ENCODE results near the gene HOXB4.

Gene HOXB4

GRCh38 chr17:48532261-48532660 is 45.9 kb downstream of the HOXB4 start:
- Mint-ChIP-seq H3K27ac (no peak overlapping the region), H3K36me3 (ENCODE audit: low read depth) (no peaks in the 10 kb centered on the region), H3K9me3 (no peaks in the 10 kb centered on the region), H3K4me1 (ENCODE audit: low read depth) (no peaks in the 10 kb centered on the region), H3K27me3 (ENCODE audit: low read depth) (peaks cover 18% of the 10 kb centered on the region), H3K4me3 (no peak overlapping the region)
- no peak for DNase-seq (ENCODE audit: low spot score)

DNA sequence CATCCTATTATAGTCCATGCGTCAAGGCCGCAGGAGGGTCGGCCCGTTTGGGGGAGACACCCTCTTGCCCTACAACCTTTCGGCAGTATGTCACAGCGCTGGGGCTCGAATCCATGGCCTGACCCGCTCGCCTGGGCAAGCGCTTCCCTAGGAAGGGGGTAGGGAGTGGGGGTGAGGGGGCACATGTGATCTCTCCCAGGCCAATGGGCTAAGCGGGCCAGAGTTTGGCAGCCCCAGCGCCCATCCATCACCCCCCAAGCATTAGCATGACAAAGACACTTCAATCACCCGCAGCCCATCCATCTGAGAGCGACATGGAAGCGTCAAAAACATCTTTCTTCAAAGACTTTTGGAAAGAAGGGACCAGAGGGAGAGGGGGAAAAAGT is 47.3 kb downstream of the HOXB4 start, which contains the start of gene HOXB1:
Gene HOXB1 (minus strand): TSS at position 125 of the 386 bp plus-strand sequence. CDS start 107 bp downstream, at position 18.
- Mint-ChIP-seq H3K36me3 (ENCODE audit: low read depth) (peaks cover 6% of the 10 kb centered on the region), H3K27ac (no peak within 1 kb of the TSS), H3K9me3 (no peaks in the 10 kb centered on the region), H3K27me3 (ENCODE audit: low read depth) (peaks cover 25% of the 10 kb centered on the region), H3K4me3 (no peak within 1 kb of the TSS), H3K4me1 (ENCODE audit: low read depth) (no peaks in the 10 kb centered on the region)
- no peak for DNase-seq (ENCODE audit: low spot score)

DNA sequence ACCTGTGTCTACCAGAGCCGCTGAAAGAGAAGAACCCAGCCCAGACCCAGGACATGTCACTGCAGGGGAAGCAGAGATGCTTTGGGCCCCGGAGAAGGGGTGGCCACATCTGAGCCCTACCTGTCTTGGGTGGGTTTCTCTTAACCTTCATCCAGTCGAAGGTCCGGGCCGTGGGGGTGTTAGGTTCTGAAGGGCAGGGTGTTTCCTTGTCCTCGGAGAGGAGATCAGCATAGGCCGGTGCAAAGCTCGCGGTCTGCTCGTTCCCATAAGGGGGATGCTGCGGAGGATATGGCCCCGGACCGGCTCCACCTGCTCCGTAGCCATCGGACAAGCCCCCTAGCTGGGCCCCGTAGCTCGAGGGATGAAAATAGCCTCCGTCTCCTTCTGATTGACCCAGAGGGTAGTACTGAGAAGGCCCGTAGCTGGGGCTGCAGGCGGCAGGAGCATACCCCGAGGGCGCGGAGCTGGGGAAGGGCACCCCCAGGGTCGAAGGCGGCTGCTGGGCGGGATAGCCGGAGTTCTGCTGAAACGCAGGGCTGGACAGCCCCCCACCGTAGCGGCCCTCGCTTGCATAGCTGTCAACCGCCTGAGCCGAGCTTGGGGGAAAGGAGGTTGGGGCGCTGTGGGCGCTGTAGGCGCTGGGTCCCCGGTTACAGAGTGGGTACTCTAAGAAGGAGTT is 47.8 kb downstream of the HOXB4 start:
- peaks cover 7% of the 10 kb centered on the region for H3K36me3 Mint-ChIP-seq (ENCODE audit: low read depth)
- no peak overlapping the region for H3K4me3 Mint-ChIP-seq
- DNase-seq (ENCODE audit: low spot score): no peak
- peaks cover 30% of the 10 kb centered on the region for H3K27me3 Mint-ChIP-seq (ENCODE audit: low read depth)
- H3K9me3 Mint-ChIP-seq: no peaks in the 10 kb centered on the region
- no peaks in the 10 kb centered on the region for H3K4me1 Mint-ChIP-seq (ENCODE audit: low read depth)
- H3K27ac Mint-ChIP-seq: no peak overlapping the region

DNA sequence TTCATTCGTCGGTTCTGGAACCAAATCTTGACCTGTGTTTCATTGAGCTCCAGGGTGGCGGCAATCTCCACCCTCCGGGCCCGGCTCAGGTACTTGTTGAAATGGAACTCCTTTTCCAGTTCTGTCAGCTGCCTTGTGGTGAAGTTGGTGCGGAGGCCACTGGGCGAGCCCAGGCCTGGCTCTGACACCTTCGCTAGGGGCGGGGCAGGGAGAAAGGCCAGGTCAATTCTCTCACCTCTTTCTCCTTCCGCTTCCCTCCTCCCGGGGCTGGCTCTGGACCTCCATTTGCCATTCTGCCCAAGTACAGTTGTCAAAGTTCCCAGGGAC is 48.5 kb downstream of the HOXB4 start:
- peaks cover 37% of the 10 kb centered on the region for H3K27me3 Mint-ChIP-seq (ENCODE audit: low read depth)
- peaks cover 7% of the 10 kb centered on the region for H3K36me3 Mint-ChIP-seq (ENCODE audit: low read depth)
- no peaks in the 10 kb centered on the region for H3K9me3 Mint-ChIP-seq
- no peaks in the 10 kb centered on the region for H3K4me1 Mint-ChIP-seq (ENCODE audit: low read depth)
- no peak for DNase-seq (ENCODE audit: low spot score)
- no peak overlapping the region for H3K4me3 Mint-ChIP-seq
- no peak overlapping the region for H3K27ac Mint-ChIP-seq

DNA sequence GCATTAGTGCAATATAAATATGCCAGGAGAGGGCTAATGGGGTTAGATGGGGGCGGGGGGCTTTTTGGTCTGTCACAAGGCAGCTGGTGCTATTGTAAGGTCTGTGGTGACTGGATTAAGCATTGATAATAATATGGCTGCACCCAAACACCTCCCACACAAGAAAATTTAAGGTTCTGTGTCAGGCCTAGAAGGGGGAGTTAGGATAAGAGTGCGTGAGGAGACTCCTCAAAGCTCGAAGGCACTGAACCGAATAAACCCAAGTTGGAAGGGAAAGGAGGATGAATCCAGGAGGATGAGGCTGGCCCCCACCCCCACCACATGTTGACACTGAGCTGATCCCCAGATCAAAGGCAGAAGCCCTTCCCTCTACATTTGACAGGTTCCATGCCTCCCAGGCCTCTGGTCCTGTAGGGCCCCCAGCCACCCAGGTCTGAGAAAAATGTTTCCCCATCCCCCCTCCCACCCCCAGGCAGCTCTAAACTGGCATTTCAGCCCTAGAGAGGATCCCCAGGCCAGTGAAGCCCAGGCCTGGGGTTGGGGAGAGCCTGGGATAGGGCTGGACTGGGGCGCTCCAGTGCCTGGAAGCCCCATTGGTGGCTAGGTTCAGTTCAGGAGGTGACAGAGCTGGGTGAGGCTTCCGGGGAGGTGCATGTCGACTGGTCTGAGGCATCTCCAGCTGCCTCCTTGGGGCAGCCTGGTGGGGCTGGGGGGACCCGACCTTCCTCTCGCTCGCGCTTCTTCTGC is 49.0 kb downstream of the HOXB4 start:
- H3K27me3 Mint-ChIP-seq (ENCODE audit: low read depth): peaks cover 40% of the 10 kb centered on the region
- no peak overlapping the region for H3K27ac Mint-ChIP-seq
- no peaks in the 10 kb centered on the region for H3K4me1 Mint-ChIP-seq (ENCODE audit: low read depth)
- no peak for DNase-seq (ENCODE audit: low spot score)
- peaks cover 7% of the 10 kb centered on the region for H3K36me3 Mint-ChIP-seq (ENCODE audit: low read depth)
- H3K4me3 Mint-ChIP-seq: no peak overlapping the region
- H3K9me3 Mint-ChIP-seq: no peaks in the 10 kb centered on the region

GRCh38 chr17:48528153-48528935 is 49.8 kb downstream of the HOXB4 start:
- no peak overlapping the region for H3K4me3 Mint-ChIP-seq
- H3K4me1 Mint-ChIP-seq (ENCODE audit: low read depth): no peaks in the 10 kb centered on the region
- no peak for DNase-seq (ENCODE audit: low spot score)
- peaks cover 46% of the 10 kb centered on the region for H3K27me3 Mint-ChIP-seq (ENCODE audit: low read depth)
- no peaks in the 10 kb centered on the region for H3K9me3 Mint-ChIP-seq
- peaks cover 7% of the 10 kb centered on the region for H3K36me3 Mint-ChIP-seq (ENCODE audit: low read depth)
- H3K27ac Mint-ChIP-seq: no peak overlapping the region

DNA sequence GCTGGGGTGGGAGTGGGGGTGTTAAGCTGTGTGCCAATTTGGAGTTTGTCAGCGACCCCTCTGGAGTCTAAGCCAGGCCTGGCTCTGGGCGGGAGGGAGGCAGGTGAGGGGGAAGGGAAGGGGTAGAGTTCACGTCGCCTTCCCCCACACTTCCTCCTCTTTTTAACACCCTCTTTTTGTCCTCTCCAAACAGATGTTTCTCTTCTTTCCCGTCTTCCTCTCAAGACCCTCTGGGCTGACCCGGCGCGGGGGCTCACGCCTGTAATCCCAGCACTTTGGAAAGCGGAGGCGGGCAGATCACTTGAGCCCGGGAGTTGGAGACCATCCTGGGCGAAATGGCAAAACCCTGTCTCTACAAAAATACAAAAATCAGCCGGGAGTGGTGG is 50.6 kb downstream of the HOXB4 start:
- H3K27ac Mint-ChIP-seq: no peak overlapping the region
- no peak for DNase-seq (ENCODE audit: low spot score)
- no peaks in the 10 kb centered on the region for H3K4me1 Mint-ChIP-seq (ENCODE audit: low read depth)
- peaks cover 7% of the 10 kb centered on the region for H3K36me3 Mint-ChIP-seq (ENCODE audit: low read depth)
- peaks cover 51% of the 10 kb centered on the region for H3K27me3 Mint-ChIP-seq (ENCODE audit: low read depth)
- no peak overlapping the region for H3K4me3 Mint-ChIP-seq
- no peaks in the 10 kb centered on the region for H3K9me3 Mint-ChIP-seq

DNA sequence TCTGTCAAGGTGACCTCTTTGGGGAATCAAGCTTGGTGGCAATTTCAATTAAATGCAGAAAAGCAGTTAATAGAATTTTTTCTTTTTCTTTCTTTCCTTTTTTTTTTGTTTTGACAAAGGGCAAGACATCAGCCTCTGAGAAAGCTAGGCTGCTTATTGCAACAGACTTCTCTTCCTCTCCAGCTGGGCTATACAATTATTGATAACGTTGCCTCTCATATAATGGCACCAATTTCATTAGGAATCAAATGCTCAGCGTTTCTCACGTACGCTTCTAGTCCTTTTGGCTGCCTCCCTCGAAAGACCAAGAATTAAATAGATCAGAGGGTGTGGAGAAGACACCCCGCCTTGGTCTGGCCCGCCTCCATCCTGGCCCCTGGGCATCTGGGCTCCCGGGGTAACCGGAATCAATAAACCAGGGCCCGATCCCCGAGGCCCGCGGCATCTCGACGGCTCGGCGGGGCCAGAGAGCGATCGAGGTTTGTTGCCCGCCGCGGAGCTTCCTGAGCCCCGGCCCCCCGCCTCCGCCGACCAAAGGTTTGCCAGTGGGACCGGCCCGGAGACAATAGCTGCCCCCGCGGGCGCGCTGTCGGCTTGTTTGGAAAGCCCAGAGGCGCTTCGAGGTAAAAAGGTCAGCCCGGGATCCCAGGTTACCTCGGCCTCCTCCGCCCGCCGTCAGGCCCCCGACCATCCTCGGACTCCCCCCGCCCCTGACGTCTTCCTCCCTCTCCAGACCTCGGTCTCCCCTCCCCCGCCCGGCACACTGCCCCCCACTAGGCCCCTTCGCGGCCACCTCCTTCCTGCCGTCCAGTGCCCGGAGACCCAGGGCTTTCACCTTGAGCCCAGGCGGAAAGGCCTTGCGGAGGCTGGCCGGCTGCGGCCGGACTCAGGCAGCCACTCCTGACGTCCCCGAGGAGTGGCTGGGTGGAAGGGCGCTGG is 51.3 kb downstream of the HOXB4 start:
- no peaks in the 10 kb centered on the region for H3K9me3 Mint-ChIP-seq
- peaks cover 56% of the 10 kb centered on the region for H3K27me3 Mint-ChIP-seq (ENCODE audit: low read depth)
- peaks cover 7% of the 10 kb centered on the region for H3K36me3 Mint-ChIP-seq (ENCODE audit: low read depth)
- no peak for DNase-seq (ENCODE audit: low spot score)
- H3K4me3 Mint-ChIP-seq: no peak overlapping the region
- no peaks in the 10 kb centered on the region for H3K4me1 Mint-ChIP-seq (ENCODE audit: low read depth)
- no peak overlapping the region for H3K27ac Mint-ChIP-seq
